ENCODE data around the gene MDH1B. TPM values are rescaled to one million over a fixed set of nuclear protein-coding genes. Genes with fewer than 3 reads are reported as not detected.

Gene MDH1B
- total and polyA plus RNA-seq, 2 donors (not counting 3 experiments of a cell fraction or from before 2014, with no cell fraction given) = 0.29 TPM; not detected in 1

DNA sequence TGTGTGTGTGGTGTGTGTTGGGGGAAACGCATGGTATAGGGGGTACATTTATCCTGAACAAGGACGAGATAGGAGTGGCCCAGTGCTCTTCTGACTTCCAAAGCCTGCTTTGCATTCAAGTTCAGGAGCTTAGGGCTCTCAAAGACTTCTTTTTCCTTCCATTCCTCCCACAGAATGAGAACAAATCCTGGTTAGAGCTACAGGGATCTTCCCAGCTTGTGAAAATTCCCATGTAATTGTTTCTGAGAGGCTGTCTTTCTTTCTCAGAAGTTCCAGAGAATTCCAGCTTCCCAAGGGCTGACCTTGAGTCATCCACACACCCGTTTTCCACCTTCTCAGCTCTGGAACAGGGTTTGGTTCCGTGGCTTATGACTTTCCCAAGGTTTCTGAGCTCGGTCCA, 39.2 kb upstream of the MDH1B start:
- Histone ChIP-seq H3K9me3 (replicated peaks; ENCODE audit: control insufficient read depth, insufficient read depth, low read length) (no peaks in the 10 kb centered on the region), H3K9ac (replicated peaks; ENCODE audit: extremely low read depth, insufficient read depth, low read length) (no peak overlapping the region), H3K27ac (ENCODE audit: insufficient read depth, low read depth, low read length) (no peak overlapping the region), H3K4me1 (ENCODE audit: control insufficient read depth, extremely low read depth, insufficient read depth, low read length) (peaks cover 4% of the 10 kb centered on the region), H3K9me1 (replicated peaks; ENCODE audit: control insufficient read depth, extremely low read depth, insufficient read depth, low read length) (no peaks in the 10 kb centered on the region), H3K79me2 (ENCODE audit: control insufficient read depth, insufficient read depth, low read length) (no peaks in the 10 kb centered on the region), H3K4me3 (replicated peaks in 1 of 3; ENCODE audit: insufficient read depth in 1 of 3, low read depth in 1 of 3, low read length in 3 of 3) (no peak overlapping the region), H3K4me2 (ENCODE audit: insufficient read depth, low read length) (no peak overlapping the region), H3K36me3 (ENCODE audit: control insufficient read depth in 2 of 2, extremely low read depth in 1 of 2, insufficient read depth in 2 of 2, low read length in 2 of 2) (no peaks in the 10 kb centered on the region), H2AFZ (ENCODE audit: low read depth, low read length) (no peak overlapping the region), H4K20me1 (replicated peaks; ENCODE audit: control insufficient read depth, extremely low read depth, insufficient read depth, low read length) (no peaks in the 10 kb centered on the region), H3K27me3 (ENCODE audit: control insufficient read depth in 2 of 2, insufficient read depth in 2 of 2, low read length in 2 of 2) (no peaks in the 10 kb centered on the region)
- ChIA-PET POLR2A (no interaction called here), CTCF (interaction anchor here (0.6 to 1.0 kb wide), 2 partner anchors 74 to 669 kb away, joined by 3 read pairs; no protein-coding TSS in a partner anchor)
- intact Hi-C loops (cut with micrococcal nuclease) (loop anchor here (5.0 to 10.0 kb wide), 2 partner anchors 920 to 1168 kb away; no protein-coding TSS in a partner anchor), dilution Hi-C loops (cut with MboI; ENCODE audit: extremely low pct_ligation_motif_present, low sequenced_read_pairs) (no loop called here)
- no TSS peak for BruUV-seq (replicated peaks)
- FAIRE-seq = no peak
- no peak for DNase-seq (ENCODE audit: low read depth, low spot score)
- TF ChIP-seq JUN (IDR thresholded peaks at IDR 0.05; ENCODE audit: borderline replicate concordance, insufficient read depth, insufficient read length, low read depth) (no peak), GATA2 (IDR thresholded peaks at IDR 0.05; ENCODE audit: insufficient read depth, insufficient read length, low read depth, low read length) (no peak)
- TF ChIP-seq, protein P1, sequence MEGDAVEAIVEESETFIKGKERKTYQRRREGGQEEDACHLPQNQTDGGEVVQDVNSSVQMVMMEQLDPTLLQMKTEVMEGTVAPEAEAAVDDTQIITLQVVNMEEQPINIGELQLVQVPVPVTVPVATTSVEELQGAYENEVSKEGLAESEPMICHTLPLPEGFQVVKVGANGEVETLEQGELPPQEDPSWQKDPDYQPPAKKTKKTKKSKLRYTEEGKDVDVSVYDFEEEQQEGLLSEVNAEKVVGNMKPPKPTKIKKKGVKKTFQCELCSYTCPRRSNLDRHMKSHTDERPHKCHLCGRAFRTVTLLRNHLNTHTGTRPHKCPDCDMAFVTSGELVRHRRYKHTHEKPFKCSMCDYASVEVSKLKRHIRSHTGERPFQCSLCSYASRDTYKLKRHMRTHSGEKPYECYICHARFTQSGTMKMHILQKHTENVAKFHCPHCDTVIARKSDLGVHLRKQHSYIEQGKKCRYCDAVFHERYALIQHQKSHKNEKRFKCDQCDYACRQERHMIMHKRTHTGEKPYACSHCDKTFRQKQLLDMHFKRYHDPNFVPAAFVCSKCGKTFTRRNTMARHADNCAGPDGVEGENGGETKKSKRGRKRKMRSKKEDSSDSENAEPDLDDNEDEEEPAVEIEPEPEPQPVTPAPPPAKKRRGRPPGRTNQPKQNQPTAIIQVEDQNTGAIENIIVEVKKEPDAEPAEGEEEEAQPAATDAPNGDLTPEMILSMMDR (IDR thresholded peaks at IDR 0.05; ENCODE audit: extremely low read depth in 1 of 2, insufficient read depth in 1 of 2, low read depth in 1 of 2, low read length in 2 of 2) = no peak
